ENCODE results near the gene TRAPPC5.
A peak's percentile ranks its signal among the peaks of the same experiment; 100 is the strongest.

TRAPPC5 gene

GRCh38 chr19:7646426-7646700, 34.3 kb upstream of the TRAPPC5 start:
- no peak for DNase-seq

- DNase-seq = no peak
Observed at GRCh38 chr19:7647156-7647555, 33.5 kb upstream of the TRAPPC5 start.

GRCh38 chr19:7648265-7649014, 32.2 kb upstream of the TRAPPC5 start:
- DNase-seq = no peak

- no peak for DNase-seq
Observed at GRCh38 chr19:7650148-7650547, 30.5 kb upstream of the TRAPPC5 start.

- DNase-seq = no peak
Observed at GRCh38 chr19:7652061-7652641, 28.5 kb upstream of the TRAPPC5 start.

- DNase-seq = no peak
Observed at GRCh38 chr19:7654401-7654800, 26.2 kb upstream of the TRAPPC5 start.

- no peak for DNase-seq
Observed at GRCh38 chr19:7655581-7655980, 25.1 kb upstream of the TRAPPC5 start.

GRCh38 chr19:7657131-7657751, 23.4 kb upstream of the TRAPPC5 start:
- DNase-seq = no peak

GRCh38 chr19:7658219-7658686, 22.4 kb upstream of the TRAPPC5 start:
- DNase-seq = no peak

- no peak for DNase-seq
Observed at GRCh38 chr19:7661744-7662538, 18.7 kb upstream of the TRAPPC5 start.

GRCh38 chr19:7662657-7663056, 18.0 kb upstream of the TRAPPC5 start:
- no peak for DNase-seq

GRCh38 chr19:7663706-7664105, 16.9 kb upstream of the TRAPPC5 start:
- no peak for DNase-seq

- no peak for DNase-seq
Observed at GRCh38 chr19:7665076-7665475, 15.6 kb upstream of the TRAPPC5 start.

- DNase-seq = no peak
Observed at GRCh38 chr19:7668842-7669241, 11.8 kb upstream of the TRAPPC5 start, which contains the start of gene RETN. TSS of gene RETN (plus strand) at chr19:7669049. CDS start at chr19:7669327, 278 bp downstream.

- DNase-seq = no peak
Observed at GRCh38 chr19:7669641-7670040, 11.0 kb upstream of the TRAPPC5 start.

- no peak for DNase-seq
Observed at GRCh38 chr19:7670150-7670783, 10.4 kb upstream of the TRAPPC5 start.

- no peak for DNase-seq
Observed at GRCh38 chr19:7670790-7671189, 9.8 kb upstream of the TRAPPC5 start.

- DNase-seq = no peak
Observed at GRCh38 chr19:7672522-7672921, 8.1 kb upstream of the TRAPPC5 start.

- peak; percentile 3 for DNase-seq
Observed at GRCh38 chr19:7674010-7675005, 6.3 kb upstream of the TRAPPC5 start.

GRCh38 chr19:7676376-7676775, 4.3 kb upstream of the TRAPPC5 start:
- DNase-seq = no peak

GRCh38 chr19:7676854-7677253, 3.8 kb upstream of the TRAPPC5 start, which contains the start of gene MCEMP1:
TSS of gene MCEMP1 (plus strand) at chr19:7677090. CDS start at chr19:7677121, 31 bp downstream.
- no peak for DNase-seq
